ENCODE results near the gene ZNF276. TPM values are rescaled to one million over a fixed set of nuclear protein-coding genes. Genes with fewer than 3 reads are reported as not detected.

The ZNF276 gene
- total RNA-seq, 1 donor from 2014 or later, result 28.0 TPM

- Mint-ChIP-seq H3K36me3 (peaks cover 5% of the 10 kb centered on the region), H3K4me1 (ENCODE audit: unreplicated experiment) (peaks cover 9% of the 10 kb centered on the region), H3K27ac (peak overlapping the region; percentile 81), H3K27me3 (no peaks in the 10 kb centered on the region), H3K9me3 (no peaks in the 10 kb centered on the region), H3K4me3 (peak overlapping the region; percentile 80)
- peak; percentile 74 for TF ChIP-seq CTCF (conservative IDR thresholded peaks at IDR 0.05)
- DNase-seq (ENCODE audit: extremely low spot score, unreplicated experiment), result peak; percentile 98
These were observed 21.2 kb upstream of the ZNF276 start for GRCh38 chr16:89700100-89700648.

GRCh38 chr16:89700649-89701424, 20.5 kb upstream of the ZNF276 start:
- no peak for DNase-seq (ENCODE audit: extremely low spot score, unreplicated experiment)
- peak overlapping the region; percentile 81 for H3K27ac Mint-ChIP-seq
- H3K9me3 Mint-ChIP-seq, result no peaks in the 10 kb centered on the region
- H3K4me3 Mint-ChIP-seq, result peak overlapping the region; percentile 83
- no peak for TF ChIP-seq CTCF (conservative IDR thresholded peaks at IDR 0.05)
- H3K27me3 Mint-ChIP-seq, result peaks cover 2% of the 10 kb centered on the region
- H3K4me1 Mint-ChIP-seq (ENCODE audit: unreplicated experiment), result peaks cover 10% of the 10 kb centered on the region
- peaks cover 5% of the 10 kb centered on the region for H3K36me3 Mint-ChIP-seq

GRCh38 chr16:89701425-89702406, 19.6 kb upstream of the ZNF276 start, which contains the start of gene SPATA2L:
TSS of gene SPATA2L (minus strand) at chr16:89701705. CDS start at chr16:89701232, 473 bp downstream.
- peak; percentile 95 for DNase-seq (ENCODE audit: extremely low spot score, unreplicated experiment)
- peak within 1 kb of the TSS; percentile 81 for H3K27ac Mint-ChIP-seq
- peaks cover 13% of the 10 kb centered on the region for H3K4me1 Mint-ChIP-seq (ENCODE audit: unreplicated experiment)
- TF ChIP-seq CTCF (conservative IDR thresholded peaks at IDR 0.05), result peak; percentile 48
- H3K9me3 Mint-ChIP-seq, result no peaks in the 10 kb centered on the region
- peaks cover 4% of the 10 kb centered on the region for H3K27me3 Mint-ChIP-seq
- peak within 1 kb of the TSS; percentile 83 for H3K4me3 Mint-ChIP-seq
- peaks cover 5% of the 10 kb centered on the region for H3K36me3 Mint-ChIP-seq

- DNase-seq (ENCODE audit: extremely low spot score, unreplicated experiment), result no peak
- Mint-ChIP-seq H3K36me3 (peaks cover under 1% of the 10 kb centered on the region), H3K4me1 (ENCODE audit: unreplicated experiment) (peaks cover 9% of the 10 kb centered on the region), H3K27ac (no peak overlapping the region), H3K4me3 (no peak overlapping the region), H3K27me3 (peaks cover 4% of the 10 kb centered on the region), H3K9me3 (no peaks in the 10 kb centered on the region)
- TF ChIP-seq CTCF (conservative IDR thresholded peaks at IDR 0.05), result no peak
These were observed 17.1 kb upstream of the ZNF276 start for GRCh38 chr16:89704281-89704680.

- no peak for DNase-seq (ENCODE audit: extremely low spot score, unreplicated experiment)
- Mint-ChIP-seq H3K27ac (peak overlapping the region; percentile 55), H3K4me1 (ENCODE audit: unreplicated experiment) (peaks cover 5% of the 10 kb centered on the region), H3K27me3 (peaks cover 4% of the 10 kb centered on the region), H3K36me3 (no peaks in the 10 kb centered on the region), H3K9me3 (no peaks in the 10 kb centered on the region), H3K4me3 (no peak overlapping the region)
- no peak for TF ChIP-seq CTCF (conservative IDR thresholded peaks at IDR 0.05)
These were observed 16.3 kb upstream of the ZNF276 start for GRCh38 chr16:89705006-89705405.

Data from type B pancreatic cell (in vitro differentiated cells).